ENCODE results near the gene A3GALT2.

The A3GALT2 gene

GRCh38 chr1:33280091-33280661, 40.7 kb downstream of the A3GALT2 start:
- Histone ChIP-seq H4K20me1 (ENCODE audit: control insufficient read depth, insufficient read depth, low read depth, low read length) (no peaks in the 10 kb centered on the region), H3K79me2 (ENCODE audit: control insufficient read depth, low read length) (no peaks in the 10 kb centered on the region), H3K36me3 (ENCODE audit: control insufficient read depth, low read length) (peaks cover 16% of the 10 kb centered on the region), H3F3A (ENCODE audit: control insufficient read depth, insufficient read depth) (no peaks in the 10 kb centered on the region), H3K9me2 (replicated peaks; ENCODE audit: control insufficient read depth, low read length) (no peaks in the 10 kb centered on the region), H3K4me3 (ENCODE audit: low read length) (no peak overlapping the region), H3K4me2 (ENCODE audit: low read length) (no peak overlapping the region), H3K27ac (ENCODE audit: low read depth, low read length) (no peak overlapping the region), H3K4me1 (ENCODE audit: control insufficient read depth, low read length) (no peaks in the 10 kb centered on the region), H3K9me3 (ENCODE audit: control insufficient read depth, insufficient read depth, low read length) (no peaks in the 10 kb centered on the region), H3K27me3 (ENCODE audit: control insufficient read depth, low read length) (no peaks in the 10 kb centered on the region)
- no peak for TF ChIP-seq CTCF (IDR thresholded peaks at IDR 0.05; ENCODE audit: low read depth, low read length, poor library complexity, severe bottlenecking)

GRCh38 chr1:33277488-33278084, 43.3 kb downstream of the A3GALT2 start:
- Histone ChIP-seq H3K9me2 (replicated peaks; ENCODE audit: control insufficient read depth, low read length) (no peaks in the 10 kb centered on the region), H3K79me2 (ENCODE audit: control insufficient read depth, low read length) (no peaks in the 10 kb centered on the region), H3K27ac (ENCODE audit: low read depth, low read length) (no peak overlapping the region), H3K36me3 (ENCODE audit: control insufficient read depth, low read length) (peaks cover 13% of the 10 kb centered on the region), H3F3A (ENCODE audit: control insufficient read depth, insufficient read depth) (no peaks in the 10 kb centered on the region), H3K27me3 (ENCODE audit: control insufficient read depth, low read length) (no peaks in the 10 kb centered on the region), H3K4me2 (ENCODE audit: low read length) (no peak overlapping the region), H4K20me1 (ENCODE audit: control insufficient read depth, insufficient read depth, low read depth, low read length) (no peaks in the 10 kb centered on the region), H3K4me3 (ENCODE audit: low read length) (no peak overlapping the region), H3K9me3 (ENCODE audit: control insufficient read depth, insufficient read depth, low read length) (no peaks in the 10 kb centered on the region), H3K4me1 (ENCODE audit: control insufficient read depth, low read length) (peaks cover 4% of the 10 kb centered on the region; the same call in 1 of the 2 replicates)
- TF ChIP-seq EZH2phosphoT487 (IDR thresholded peaks at IDR 0.05; ENCODE audit: borderline replicate concordance, low read length) (no peak), CTCF (IDR thresholded peaks at IDR 0.05; ENCODE audit: low read depth, low read length, poor library complexity, severe bottlenecking) (no peak)

GRCh38 chr1:33276573-33277298, 44.2 kb downstream of the A3GALT2 start:
- Histone ChIP-seq H3K27me3 (ENCODE audit: control insufficient read depth, low read length) (no peaks in the 10 kb centered on the region), H3K9me3 (ENCODE audit: control insufficient read depth, insufficient read depth, low read length) (no peaks in the 10 kb centered on the region), H3K36me3 (ENCODE audit: control insufficient read depth, low read length) (peaks cover 10% of the 10 kb centered on the region), H3K79me2 (ENCODE audit: control insufficient read depth, low read length) (no peaks in the 10 kb centered on the region), H3F3A (ENCODE audit: control insufficient read depth, insufficient read depth) (no peaks in the 10 kb centered on the region), H3K4me1 (ENCODE audit: control insufficient read depth, low read length) (peaks cover 4% of the 10 kb centered on the region; the same call in 1 of the 2 replicates), H3K27ac (ENCODE audit: low read depth, low read length) (no peak overlapping the region), H3K9me2 (replicated peaks; ENCODE audit: control insufficient read depth, low read length) (no peaks in the 10 kb centered on the region), H3K4me2 (ENCODE audit: low read length) (no peak overlapping the region), H3K4me3 (ENCODE audit: low read length) (no peak overlapping the region), H4K20me1 (ENCODE audit: control insufficient read depth, insufficient read depth, low read depth, low read length) (no peaks in the 10 kb centered on the region)
- TF ChIP-seq CTCF (IDR thresholded peaks at IDR 0.05; ENCODE audit: low read depth, low read length, poor library complexity, severe bottlenecking) (no peak), EZH2phosphoT487 (IDR thresholded peaks at IDR 0.05; ENCODE audit: borderline replicate concordance, low read length) (no peak)
